Ovary (tissue), 3 donors: ENCODE data around the gene GP5.

Source experiments
- EP300 ChIP-seq: sonication (generic); formaldehyde crosslinking; IDR thresholded peaks from one replicate; pipeline ENCODE4 v1.6.1; 2017; ENCODE audit warnings: antibody characterized with exemption
- POLR2A ChIP-seq: fragments of 450-650 bp; IDR thresholded peaks from one replicate; pipeline ENCODE4 v1.6.1; 2017; ENCODE audit warnings: antibody characterized with exemption, mild to moderate bottlenecking, moderate library complexity
- TF ChIP-seq, protein P1 (sequence below), 3 donors: fragments of 450-650 bp in 2 of 3; fragments of 200-600 bp in 1 of 3; IDR thresholded peaks; one replicate each; pipeline versions ENCODE4 v1.5.1 to v1.8.0; 2016 to 2022; ENCODE audit warnings: antibody characterized with exemption in 3 of 3, mild to moderate bottlenecking in 1 of 3
- donor health status: DM: no; HTN: no; CAD: no.

DNA sequence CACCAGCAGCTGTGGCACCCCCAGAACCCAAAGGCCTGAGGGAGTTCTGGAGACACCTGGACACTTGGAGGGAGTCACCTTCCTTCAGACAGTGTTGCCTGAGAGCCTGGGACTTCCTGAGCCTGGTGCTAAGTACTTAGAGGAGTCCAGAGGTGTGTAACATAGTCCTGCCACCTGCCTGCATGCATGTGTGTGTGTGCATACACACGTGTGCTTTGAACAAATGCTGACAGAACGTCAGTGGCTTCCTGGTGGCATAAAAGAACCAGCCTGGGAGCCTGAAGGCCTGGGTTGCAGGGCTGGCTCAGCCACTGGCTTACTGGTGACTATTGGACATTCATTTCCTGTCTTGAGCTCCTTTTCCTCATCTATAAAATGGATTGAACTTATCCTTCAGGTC lies 44.8 kb downstream of the GP5 start:
- TF ChIP-seq, protein P1, sequence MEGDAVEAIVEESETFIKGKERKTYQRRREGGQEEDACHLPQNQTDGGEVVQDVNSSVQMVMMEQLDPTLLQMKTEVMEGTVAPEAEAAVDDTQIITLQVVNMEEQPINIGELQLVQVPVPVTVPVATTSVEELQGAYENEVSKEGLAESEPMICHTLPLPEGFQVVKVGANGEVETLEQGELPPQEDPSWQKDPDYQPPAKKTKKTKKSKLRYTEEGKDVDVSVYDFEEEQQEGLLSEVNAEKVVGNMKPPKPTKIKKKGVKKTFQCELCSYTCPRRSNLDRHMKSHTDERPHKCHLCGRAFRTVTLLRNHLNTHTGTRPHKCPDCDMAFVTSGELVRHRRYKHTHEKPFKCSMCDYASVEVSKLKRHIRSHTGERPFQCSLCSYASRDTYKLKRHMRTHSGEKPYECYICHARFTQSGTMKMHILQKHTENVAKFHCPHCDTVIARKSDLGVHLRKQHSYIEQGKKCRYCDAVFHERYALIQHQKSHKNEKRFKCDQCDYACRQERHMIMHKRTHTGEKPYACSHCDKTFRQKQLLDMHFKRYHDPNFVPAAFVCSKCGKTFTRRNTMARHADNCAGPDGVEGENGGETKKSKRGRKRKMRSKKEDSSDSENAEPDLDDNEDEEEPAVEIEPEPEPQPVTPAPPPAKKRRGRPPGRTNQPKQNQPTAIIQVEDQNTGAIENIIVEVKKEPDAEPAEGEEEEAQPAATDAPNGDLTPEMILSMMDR (IDR thresholded peaks at IDR 0.05), result no peak
- no peak for TF ChIP-seq EP300
- TF ChIP-seq POLR2A, result no peak
